ENCODE data around the gene LTBP2.
A peak's percentile ranks its signal among the peaks of the same experiment; 100 is the strongest.
"Not testable (repeated sequence)": the region's sequence is repeated elsewhere in the genome, so short reads cannot be mapped to it uniquely, and the experiment has no call there.

The LTBP2 gene

GRCh38 chr14:74474376-74474775 is 137.7 kb downstream of the LTBP2 start:
- peak; percentile 57 for DNase-seq

- DNase-seq = no peak
Measured at GRCh38 chr14:74472601-74473000, 139.4 kb downstream of the LTBP2 start.

GRCh38 chr14:74469548-74470518 is 142.2 kb downstream of the LTBP2 start:
- no peak for DNase-seq

- DNase-seq = no peak
Measured at GRCh38 chr14:74468513-74468912, 143.5 kb downstream of the LTBP2 start.

- DNase-seq = no peak
Measured at GRCh38 chr14:74465335-74465734, 146.7 kb downstream of the LTBP2 start.

GRCh38 chr14:74464785-74465184 is 147.3 kb downstream of the LTBP2 start:
- DNase-seq = no peak

GRCh38 chr14:74463697-74464096 is 148.3 kb downstream of the LTBP2 start:
- no peak for DNase-seq

- no peak for DNase-seq
Measured at GRCh38 chr14:74462993-74463392, 149.0 kb downstream of the LTBP2 start.

GRCh38 chr14:74459976-74460375 is 152.1 kb downstream of the LTBP2 start:
- peak; percentile 77 for DNase-seq

- peak; percentile 75 for DNase-seq
Measured at GRCh38 chr14:74459289-74459946, 152.6 kb downstream of the LTBP2 start.

GRCh38 chr14:74457565-74457895 is 154.5 kb downstream of the LTBP2 start:
- peak; percentile 61 for DNase-seq

GRCh38 chr14:74456684-74457564 is 155.1 kb downstream of the LTBP2 start:
- DNase-seq = no peak

- DNase-seq = not testable (repeated sequence)
Measured at GRCh38 chr14:74454397-74454796, 157.6 kb downstream of the LTBP2 start.
